Measurements from ENCODE around the gene PCSK6.

Gene PCSK6

GRCh38 chr15:101351736-101352135, 137.8 kb downstream of the PCSK6 start:
- TF ChIP-seq, protein P1, sequence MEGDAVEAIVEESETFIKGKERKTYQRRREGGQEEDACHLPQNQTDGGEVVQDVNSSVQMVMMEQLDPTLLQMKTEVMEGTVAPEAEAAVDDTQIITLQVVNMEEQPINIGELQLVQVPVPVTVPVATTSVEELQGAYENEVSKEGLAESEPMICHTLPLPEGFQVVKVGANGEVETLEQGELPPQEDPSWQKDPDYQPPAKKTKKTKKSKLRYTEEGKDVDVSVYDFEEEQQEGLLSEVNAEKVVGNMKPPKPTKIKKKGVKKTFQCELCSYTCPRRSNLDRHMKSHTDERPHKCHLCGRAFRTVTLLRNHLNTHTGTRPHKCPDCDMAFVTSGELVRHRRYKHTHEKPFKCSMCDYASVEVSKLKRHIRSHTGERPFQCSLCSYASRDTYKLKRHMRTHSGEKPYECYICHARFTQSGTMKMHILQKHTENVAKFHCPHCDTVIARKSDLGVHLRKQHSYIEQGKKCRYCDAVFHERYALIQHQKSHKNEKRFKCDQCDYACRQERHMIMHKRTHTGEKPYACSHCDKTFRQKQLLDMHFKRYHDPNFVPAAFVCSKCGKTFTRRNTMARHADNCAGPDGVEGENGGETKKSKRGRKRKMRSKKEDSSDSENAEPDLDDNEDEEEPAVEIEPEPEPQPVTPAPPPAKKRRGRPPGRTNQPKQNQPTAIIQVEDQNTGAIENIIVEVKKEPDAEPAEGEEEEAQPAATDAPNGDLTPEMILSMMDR (IDR thresholded peaks at IDR 0.05; ENCODE audit: low read depth, low read length, poor library complexity, severe bottlenecking), result no peak
- no peak for TF ChIP-seq EZH2phosphoT487 (IDR thresholded peaks at IDR 0.05; ENCODE audit: borderline replicate concordance, low read length)
- Histone ChIP-seq H3K9me2 (replicated peaks; ENCODE audit: control insufficient read depth, low read length) (no peaks in the 10 kb centered on the region), H4K20me1 (ENCODE audit: control insufficient read depth, insufficient read depth, low read depth, low read length) (no peaks in the 10 kb centered on the region)

GRCh38 chr15:101349047-101349951, 140.2 kb downstream of the PCSK6 start:
- no peaks in the 10 kb centered on the region for H3K36me3 ChIP-seq (ENCODE audit: control insufficient read depth, low read length)
- peaks cover 5% of the 10 kb centered on the region for H3K27me3 ChIP-seq (ENCODE audit: control insufficient read depth, low read length)
- no peak for TF ChIP-seq EZH2phosphoT487 (IDR thresholded peaks at IDR 0.05; ENCODE audit: borderline replicate concordance, low read length)
- TF ChIP-seq, protein P1 (IDR thresholded peaks at IDR 0.05; ENCODE audit: low read depth, low read length, poor library complexity, severe bottlenecking), result no peak
- H3K9me2 ChIP-seq (replicated peaks; ENCODE audit: control insufficient read depth, low read length), result no peaks in the 10 kb centered on the region
- no peaks in the 10 kb centered on the region for H3K4me1 ChIP-seq (ENCODE audit: control insufficient read depth, low read length)
- no peaks in the 10 kb centered on the region for H3K9me3 ChIP-seq (ENCODE audit: control insufficient read depth, insufficient read depth, low read length)
- H3F3A ChIP-seq (ENCODE audit: control insufficient read depth, insufficient read depth), result no peaks in the 10 kb centered on the region
- no peak overlapping the region for H3K27ac ChIP-seq (ENCODE audit: low read depth, low read length)
- no peak overlapping the region for H3K4me2 ChIP-seq (ENCODE audit: low read length)
- H3K4me3 ChIP-seq (ENCODE audit: low read length), result no peak overlapping the region
- H4K20me1 ChIP-seq (ENCODE audit: control insufficient read depth, insufficient read depth, low read depth, low read length), result no peaks in the 10 kb centered on the region
- H3K79me2 ChIP-seq (ENCODE audit: control insufficient read depth, low read length), result no peaks in the 10 kb centered on the region

More at GRCh38 chr15:101351736-101352135, 137.8 kb downstream of the PCSK6 start:
- Histone ChIP-seq H3K27me3 (ENCODE audit: control insufficient read depth, low read length) (peaks cover 6% of the 10 kb centered on the region), H3K27ac (ENCODE audit: low read depth, low read length) (no peak overlapping the region), H3K4me1 (ENCODE audit: control insufficient read depth, low read length) (no peaks in the 10 kb centered on the region), H3K36me3 (ENCODE audit: control insufficient read depth, low read length) (no peaks in the 10 kb centered on the region), H3K4me3 (ENCODE audit: low read length) (no peak overlapping the region), H3K79me2 (ENCODE audit: control insufficient read depth, low read length) (no peaks in the 10 kb centered on the region), H3F3A (ENCODE audit: control insufficient read depth, insufficient read depth) (no peaks in the 10 kb centered on the region), H3K4me2 (ENCODE audit: low read length) (no peak overlapping the region), H3K9me3 (ENCODE audit: control insufficient read depth, insufficient read depth, low read length) (no peaks in the 10 kb centered on the region)

GRCh38 chr15:101348643-101349042, 140.9 kb downstream of the PCSK6 start:
- no peak overlapping the region for H3K4me3 ChIP-seq (ENCODE audit: low read length)
- H3K36me3 ChIP-seq (ENCODE audit: control insufficient read depth, low read length), result no peaks in the 10 kb centered on the region
- no peaks in the 10 kb centered on the region for H3K9me2 ChIP-seq (replicated peaks; ENCODE audit: control insufficient read depth, low read length)
- no peak overlapping the region for H3K27ac ChIP-seq (ENCODE audit: low read depth, low read length)
- H4K20me1 ChIP-seq (ENCODE audit: control insufficient read depth, insufficient read depth, low read depth, low read length), result no peaks in the 10 kb centered on the region
- H3K9me3 ChIP-seq (ENCODE audit: control insufficient read depth, insufficient read depth, low read length), result no peaks in the 10 kb centered on the region
- no peak for TF ChIP-seq EZH2phosphoT487 (IDR thresholded peaks at IDR 0.05; ENCODE audit: borderline replicate concordance, low read length)
- TF ChIP-seq, protein P1 (IDR thresholded peaks at IDR 0.05; ENCODE audit: low read depth, low read length, poor library complexity, severe bottlenecking), result no peak
- no peaks in the 10 kb centered on the region; the same call in 1 of the 2 replicates for H3K27me3 ChIP-seq (ENCODE audit: control insufficient read depth, low read length)
- no peak overlapping the region for H3K4me2 ChIP-seq (ENCODE audit: low read length)
- H3F3A ChIP-seq (ENCODE audit: control insufficient read depth, insufficient read depth), result no peaks in the 10 kb centered on the region
- no peaks in the 10 kb centered on the region for H3K4me1 ChIP-seq (ENCODE audit: control insufficient read depth, low read length)
- H3K79me2 ChIP-seq (ENCODE audit: control insufficient read depth, low read length), result no peaks in the 10 kb centered on the region
